HG03280 (cell line): ENCODE data around the gene UBXN11.
"Not testable (repeated sequence)": the region's sequence is repeated elsewhere in the genome, so short reads cannot be mapped to it uniquely, and the experiment has no call there.

ENCODE experiments used
- ATAC-seq: cut with Tn5 transposase; IDR thresholded peaks from one replicate; pipeline ENCODE4 v1.9.1; 2021; ENCODE audit warnings: mild to moderate bottlenecking, moderate library complexity; ENCODE audit not compliant: unreplicated experiment

The UBXN11 gene

GRCh38 chr1:26336477-26337205 is 30.2 kb upstream of the UBXN11 start:
- ATAC-seq, result peak; percentile 79

GRCh38 chr1:26335774-26336476 is 29.5 kb upstream of the UBXN11 start:
- ATAC-seq, result no peak

GRCh38 chr1:26333312-26333711 is 26.9 kb upstream of the UBXN11 start:
- not testable (repeated sequence) for ATAC-seq

GRCh38 chr1:26330276-26330675 is 23.8 kb upstream of the UBXN11 start:
- ATAC-seq, result no peak

GRCh38 chr1:26329380-26329779 is 22.9 kb upstream of the UBXN11 start:
- ATAC-seq, result not testable (repeated sequence)

GRCh38 chr1:26328597-26328996 is 22.2 kb upstream of the UBXN11 start:
- no peak for ATAC-seq

GRCh38 chr1:26327956-26328362 is 21.5 kb upstream of the UBXN11 start:
- no peak for ATAC-seq

GRCh38 chr1:26324550-26324949 is 18.1 kb upstream of the UBXN11 start:
- no peak for ATAC-seq

GRCh38 chr1:26323382-26323781 is 16.9 kb upstream of the UBXN11 start:
- no peak for ATAC-seq

- ATAC-seq, result no peak
These were observed 15.6 kb upstream of the UBXN11 start for GRCh38 chr1:26322042-26322331.

GRCh38 chr1:26321315-26322041 is 15.0 kb upstream of the UBXN11 start:
- peak; percentile 34 for ATAC-seq

- no peak for ATAC-seq
These were observed 14.5 kb upstream of the UBXN11 start for GRCh38 chr1:26320896-26321295.

GRCh38 chr1:26318338-26319064 is 12.1 kb upstream of the UBXN11 start:
- no peak for ATAC-seq

GRCh38 chr1:26317612-26318337 is 11.3 kb upstream of the UBXN11 start, which contains the start of gene CD52:
Gene CD52 (plus strand): TSS chr1:26317958. CDS start chr1:26318018, 60 bp downstream.
- peak; percentile 55 for ATAC-seq

GRCh38 chr1:26317146-26317545 is 10.7 kb upstream of the UBXN11 start:
- ATAC-seq, result no peak

GRCh38 chr1:26315874-26316850 is 9.7 kb upstream of the UBXN11 start:
- ATAC-seq, result no peak

GRCh38 chr1:26314501-26314900 is 8.1 kb upstream of the UBXN11 start:
- no peak for ATAC-seq

GRCh38 chr1:26307966-26308899 is 1.8 kb upstream of the UBXN11 start:
- ATAC-seq, result not testable (repeated sequence)
